H4 (cell line): Measurements from ENCODE around the gene CD300E. TPM values are rescaled to one million over a fixed set of nuclear protein-coding genes. Genes with fewer than 3 reads are reported as not detected.
"Not testable (repeated sequence)": the region's sequence is repeated elsewhere in the genome, so short reads cannot be mapped to it uniquely, and the experiment has no call there.

Experiments
- DNase-seq: peaks from one replicate; pipeline ENCODE4 v3.0.0-alpha.2; 2015; ENCODE audit warnings: low spot score
- total RNA-seq: library from RNA; depleted of rRNA; stranded (reverse); fragments of >200 nt; shearing (Covaris generic); gene quantifications from 2 replicates; pipeline ENCODE4 v1.2.3, GENCODE V29; 2014; rRNA removed

CD300E gene
- not detected in 2 replicates for total RNA-seq

DNA sequence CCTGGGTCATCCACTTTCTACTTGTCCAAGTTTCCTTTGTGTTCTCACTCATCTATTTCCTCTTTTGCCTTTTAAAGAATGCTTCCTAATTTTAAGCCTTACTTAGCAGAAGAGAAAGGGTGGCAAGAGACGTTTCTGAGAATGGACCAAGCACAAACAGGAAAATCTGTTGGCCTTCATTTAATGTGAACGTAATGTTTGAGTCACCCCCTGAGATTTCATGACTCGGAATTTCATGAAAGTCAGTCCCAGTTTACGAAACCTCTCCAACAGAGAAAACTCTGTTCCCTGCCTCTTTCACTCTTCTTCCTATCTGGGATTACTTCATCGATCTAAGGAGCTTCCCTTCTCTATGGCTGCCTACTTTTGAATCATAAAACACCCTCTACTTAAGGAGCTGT is at the start of gene CD300E:
CD300E (minus strand) TSS at position 46 of the 401 bp plus-strand sequence. CDS start 117 bp downstream, outside the sequence.
- no peak for DNase-seq

- no peak for DNase-seq
Observed at GRCh38 chr17:74671031-74671771, 47.7 kb upstream of the CD300E start.

- no peak for DNase-seq
Observed at GRCh38 chr17:74670329-74670728, 46.8 kb upstream of the CD300E start.

- no peak for DNase-seq
Observed at GRCh38 chr17:74663561-74663960, 40.0 kb upstream of the CD300E start.

GRCh38 chr17:74659889-74660288 is 36.4 kb upstream of the CD300E start:
- DNase-seq = no peak

DNA sequence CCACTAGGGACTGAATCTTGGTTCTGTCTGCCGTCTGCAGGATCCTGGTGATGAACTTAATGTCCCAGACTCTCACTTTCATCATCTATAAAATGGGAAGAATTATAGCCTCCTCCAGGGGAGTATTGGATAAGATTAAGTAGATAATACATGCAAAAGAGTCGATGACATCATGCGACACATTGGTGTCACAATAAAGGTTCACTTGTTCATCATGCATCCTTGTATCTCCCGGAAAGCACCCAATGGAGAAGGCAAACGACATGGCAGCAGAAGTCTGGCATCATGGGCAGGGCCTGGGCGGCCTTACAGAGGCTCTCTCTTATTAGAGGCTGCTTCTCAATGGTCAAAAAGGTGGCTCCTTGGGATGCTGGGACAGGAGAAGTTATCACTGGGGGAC is 35.1 kb upstream of the CD300E start:
- no peak for DNase-seq

DNA sequence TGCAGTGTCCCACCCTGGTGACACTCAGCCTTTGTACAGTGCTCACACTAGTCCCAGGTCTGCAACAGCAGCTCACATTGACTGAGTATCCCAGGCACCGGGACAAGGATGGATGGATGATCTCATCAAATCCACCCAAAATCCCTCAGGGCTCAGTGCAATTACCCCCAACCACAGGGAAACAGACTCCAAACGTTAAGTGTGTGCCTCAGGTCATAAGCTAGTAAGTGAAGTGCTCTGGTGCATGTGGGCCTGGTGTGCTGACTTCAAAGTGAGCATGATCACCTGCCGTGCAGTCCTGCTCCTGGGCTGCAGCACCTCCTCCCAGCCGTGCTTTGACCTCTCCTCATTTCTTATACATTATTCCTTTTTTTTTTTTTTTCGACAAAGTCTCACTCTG is 31.2 kb upstream of the CD300E start:
- DNase-seq = no peak

DNA sequence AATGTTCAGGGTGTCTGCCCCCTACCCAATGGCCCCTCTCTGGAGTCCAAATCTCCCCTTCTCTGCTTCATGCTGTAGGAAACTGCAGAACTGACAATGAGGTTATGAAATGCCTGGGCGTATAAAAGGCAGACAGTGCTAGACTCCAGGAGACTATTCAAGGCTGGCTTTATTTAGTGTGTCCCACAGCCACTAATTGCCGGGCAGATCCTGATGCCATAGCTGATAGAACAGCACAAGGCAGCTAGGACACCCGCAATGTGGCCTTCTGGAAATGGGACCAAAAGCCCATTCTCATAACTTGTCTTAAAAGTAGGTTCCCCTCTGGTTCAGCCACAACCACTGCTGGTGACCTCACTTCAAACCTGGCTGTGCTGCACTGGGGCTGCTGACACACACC is 28.5 kb upstream of the CD300E start:
- no peak for DNase-seq

DNA sequence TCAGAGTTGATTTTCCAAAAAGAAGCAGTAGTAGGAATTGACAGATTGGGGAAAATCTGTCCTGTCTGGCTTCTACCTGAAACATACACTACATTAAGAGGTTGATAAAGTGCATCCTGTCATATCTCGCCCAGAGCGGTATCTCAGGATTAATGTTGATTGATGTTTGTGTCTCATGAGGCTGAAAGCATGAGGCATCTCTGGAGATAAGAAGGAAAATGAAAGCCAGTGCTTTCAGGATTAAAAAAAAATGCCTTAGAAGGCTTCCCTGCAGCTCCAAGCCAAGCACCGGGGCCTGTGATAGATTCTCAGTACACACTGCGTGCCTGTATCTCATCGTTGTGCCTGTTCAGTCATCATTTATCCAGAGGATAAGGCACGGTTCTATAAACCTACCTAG is 26.4 kb upstream of the CD300E start:
- no peak for DNase-seq

GRCh38 chr17:74647871-74648672 is 24.5 kb upstream of the CD300E start:
- no peak for DNase-seq

GRCh38 chr17:74646231-74646630 is 22.7 kb upstream of the CD300E start:
- peak; percentile 59 for DNase-seq

- no peak for DNase-seq
Observed at GRCh38 chr17:74645010-74645409, 21.5 kb upstream of the CD300E start.

DNA sequence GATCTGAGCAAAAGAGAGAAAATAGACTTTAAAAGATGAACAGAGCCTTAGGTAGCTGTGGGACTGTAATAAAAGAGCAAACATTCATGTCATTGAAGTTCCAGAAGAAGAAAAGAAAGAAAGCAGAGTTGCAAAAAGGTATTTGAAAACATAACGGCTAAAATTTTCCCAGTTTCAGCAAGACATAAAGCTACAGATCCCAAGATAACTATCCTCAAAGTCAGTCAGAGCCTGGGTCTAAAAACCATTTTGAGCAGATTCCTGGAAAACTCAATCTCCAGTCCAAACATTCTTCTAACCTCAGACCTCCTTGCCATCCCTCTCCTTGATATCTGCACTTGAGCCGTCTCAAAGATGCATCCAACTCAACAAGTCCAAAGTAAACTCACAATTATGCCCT is 20.9 kb upstream of the CD300E start:
- DNase-seq = no peak

DNA sequence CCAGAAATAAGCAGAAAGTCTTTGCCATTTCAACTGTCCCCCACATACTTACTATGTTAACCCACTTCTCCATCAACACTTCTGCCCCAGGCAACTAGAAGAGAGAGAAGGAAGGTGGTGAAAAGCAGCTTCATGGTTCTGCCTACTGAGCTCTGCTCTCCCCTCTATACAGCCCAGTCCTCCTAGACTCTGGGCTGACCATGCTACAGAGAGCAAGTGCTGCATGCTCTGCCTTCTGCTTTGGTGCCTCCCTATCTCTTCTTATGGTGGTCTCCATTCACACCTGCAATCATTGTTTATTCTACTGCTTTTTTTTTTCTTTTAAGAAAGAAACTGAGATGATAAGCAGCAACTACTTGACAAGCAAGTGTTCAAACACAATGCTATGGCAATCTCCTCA is 20.3 kb upstream of the CD300E start:
- no peak for DNase-seq

DNA sequence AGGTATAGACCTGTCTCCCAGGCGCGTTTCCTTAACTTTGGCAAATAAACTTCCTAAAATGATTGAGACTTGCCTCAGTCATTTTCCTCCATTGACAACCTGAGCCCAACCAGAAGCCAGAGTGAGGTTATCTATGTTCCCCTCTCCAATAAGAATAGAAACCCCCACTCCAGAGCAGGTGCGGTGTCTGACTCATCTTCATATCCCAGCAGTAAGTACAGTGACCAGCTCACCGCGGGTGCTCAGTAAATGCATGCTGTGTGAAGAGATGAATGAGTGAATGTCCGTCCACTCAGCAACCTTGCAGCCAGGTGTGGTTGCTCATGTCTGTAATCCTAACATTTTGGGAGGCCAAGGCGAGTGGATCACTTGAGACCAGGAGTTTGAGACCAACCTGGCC is 19.5 kb upstream of the CD300E start:
- no peak for DNase-seq

GRCh38 chr17:74642556-74642955 is 19.0 kb upstream of the CD300E start:
- no peak for DNase-seq

DNA sequence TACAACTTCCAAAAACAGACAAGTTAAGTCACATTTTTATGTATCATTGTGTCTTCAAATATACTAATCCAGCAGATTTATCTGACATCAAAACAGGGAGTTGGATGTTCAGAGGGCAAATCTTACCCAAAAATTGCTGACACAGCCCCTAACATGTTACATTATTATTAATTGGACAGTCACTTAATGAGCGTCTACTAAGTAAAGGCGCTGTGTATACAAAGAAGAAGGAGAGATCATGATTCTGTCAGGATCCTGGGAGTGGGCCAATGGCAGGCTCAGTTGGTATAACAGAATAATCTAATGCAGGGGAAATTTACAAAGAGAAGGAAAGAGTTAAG is 18.4 kb upstream of the CD300E start:
- DNase-seq = no peak

DNA sequence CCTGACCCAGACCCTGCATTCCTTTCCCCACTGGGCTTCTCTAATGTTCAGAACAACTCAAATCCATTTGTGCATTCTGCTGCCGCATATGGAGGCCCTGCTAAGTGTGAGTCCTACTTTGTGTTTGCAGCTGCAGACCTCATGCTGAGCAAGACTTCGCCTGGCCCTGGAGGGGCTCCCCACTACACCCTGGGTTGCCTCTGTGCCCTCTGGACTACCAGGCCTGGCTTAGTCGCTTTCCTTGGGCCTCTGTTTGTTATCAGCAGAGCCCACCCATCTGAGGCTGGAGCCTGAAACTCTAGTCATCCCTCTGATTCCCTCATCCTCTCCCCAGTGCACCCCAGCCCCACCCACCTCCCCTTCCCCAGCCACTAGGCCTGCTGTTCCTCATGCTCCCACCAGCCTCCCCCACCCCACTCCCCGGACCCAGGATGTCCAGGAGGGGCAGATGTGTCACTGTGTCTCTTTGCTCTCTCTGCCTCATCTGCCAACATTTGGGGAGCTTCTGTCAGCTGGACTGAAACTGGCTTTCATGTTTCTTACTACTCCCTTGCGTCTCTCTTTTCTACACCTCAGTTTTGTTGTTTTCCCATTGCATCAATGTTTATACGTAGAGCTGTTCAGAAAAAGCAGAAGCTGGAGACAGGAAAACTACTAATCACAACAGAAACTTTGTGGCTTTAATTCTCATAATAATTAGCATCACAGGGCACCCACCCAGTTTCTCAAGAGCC is 17.9 kb upstream of the CD300E start:
- no peak for DNase-seq

DNA sequence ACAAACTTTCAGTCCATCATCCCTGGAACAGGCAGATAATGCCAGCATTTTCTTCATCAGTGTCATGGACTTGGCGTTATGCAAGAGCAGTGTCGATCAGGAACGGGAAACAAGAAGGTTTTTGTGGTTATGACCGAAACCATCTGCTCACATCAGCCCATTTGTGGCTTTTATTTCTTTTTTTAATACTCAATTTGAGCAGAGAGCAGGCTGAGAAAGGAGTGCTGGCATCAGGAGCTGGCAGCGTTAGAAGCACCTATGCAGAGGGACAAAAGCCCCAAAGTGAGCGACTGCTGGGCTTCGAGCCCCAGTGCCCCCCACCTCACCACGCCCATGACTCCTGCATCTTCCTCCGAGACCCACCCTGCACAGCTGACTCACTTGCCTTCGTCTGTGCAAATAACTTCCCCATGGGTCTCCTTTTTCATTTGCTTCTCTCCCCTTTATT is 16.2 kb upstream of the CD300E start:
- no peak for DNase-seq

DNA sequence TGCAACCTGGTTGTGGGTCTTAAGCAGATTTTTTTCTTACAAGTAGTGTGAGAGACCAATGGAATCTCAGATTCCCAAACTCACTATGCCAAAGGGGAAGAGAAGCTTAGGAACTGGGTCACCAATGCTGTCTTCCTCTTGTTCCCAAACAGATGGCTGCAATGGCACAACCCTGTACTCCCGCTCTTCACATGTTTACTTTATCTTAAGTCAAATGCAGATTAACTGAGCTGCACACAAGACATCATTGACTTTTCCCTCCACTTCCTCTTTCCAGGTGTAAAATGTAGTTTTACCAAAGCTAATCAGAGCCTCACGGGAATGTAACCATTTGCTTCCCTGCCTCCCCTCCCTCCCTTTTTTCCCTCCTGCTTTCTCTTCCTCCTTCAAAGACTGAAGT is 14.4 kb upstream of the CD300E start:
- no peak for DNase-seq

- no peak for DNase-seq
Observed at GRCh38 chr17:74637265-74637664, 13.7 kb upstream of the CD300E start.

DNA sequence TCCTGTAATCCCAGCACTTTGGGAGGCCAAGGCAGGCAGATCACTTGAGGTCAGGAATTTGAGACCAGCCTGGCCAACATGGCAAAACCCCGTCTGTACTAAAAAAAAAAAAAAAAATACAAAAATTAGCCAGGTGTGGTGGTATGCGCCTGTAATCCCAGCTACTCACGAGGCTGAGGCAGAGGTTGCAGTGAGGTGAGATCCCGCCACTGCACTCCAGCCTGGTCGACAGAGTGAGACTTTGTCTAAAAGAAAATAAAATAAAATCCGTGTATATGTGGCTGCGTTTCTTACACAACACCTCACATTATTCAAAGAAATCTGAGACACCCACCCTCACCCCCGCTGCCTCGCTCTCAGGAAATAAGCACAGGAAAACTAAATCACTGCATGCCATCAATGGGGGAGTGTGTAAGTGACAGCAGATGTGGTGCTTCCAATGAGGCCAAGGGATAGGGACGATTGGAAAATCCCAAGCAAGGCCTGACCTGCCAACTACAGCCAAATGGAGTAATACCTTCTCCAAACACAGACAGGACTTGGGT is 13.1 kb upstream of the CD300E start:
- DNase-seq = not testable (repeated sequence)
